H1 (cell line): ENCODE measurements around the gene PDE5A. TPM values are rescaled to one million over a fixed set of nuclear protein-coding genes. Genes with fewer than 3 reads are reported as not detected.

Experiments
- CTCF ChIA-PET: fragments of 300-600 bp; sonication (Branson Sonifier 250); formaldehyde crosslinking; loops from one replicate; lab custom pipeline; 2021; ENCODE audit not compliant: partially characterized antibody; lab: Charles Lee
- POLR2A ChIA-PET: fragments of 300-600 bp; sonication (Branson Sonifier 250); formaldehyde crosslinking; loops from one replicate; lab custom pipeline; 2021; ENCODE audit warnings: inconsistent platforms; ENCODE audit not compliant: partially characterized antibody; lab: Charles Lee
- DNase-seq, 2 experiments: peaks; one replicate each; pipeline versions ENCODE4 v3.0.0 to v3.0.0-alpha.2; 2010 to 2022; ENCODE audit warnings: low spot score in 2 of 2, low read depth in 1 of 2, mixed read lengths in 1 of 2
- FAIRE-seq: peaks from 2 replicates; lab custom pipeline; 2011; peaks lifted over from hg19 to GRCh38; lab: Jason Lieb, UNC
- H2AFZ ChIP-seq: 2 replicates; pipeline ENCODE4 v1.8.1; 2012; ENCODE audit warnings: low read length, inconsistent platforms
- H2AK5ac ChIP-seq: 2 replicates; pipeline ENCODE4 v1.6.1; 2013; ENCODE audit warnings: low read depth, low read length
- H2BK120ac ChIP-seq: replicated peaks from 2 replicates; pipeline ENCODE3; 2013; ENCODE audit warnings: low read depth, low read length, inconsistent platforms
- H2BK12ac ChIP-seq: 2 replicates; pipeline ENCODE4 v1.6.1; 2013; ENCODE audit warnings: low read depth, low read length
- H2BK15ac ChIP-seq: 2 replicates; pipeline ENCODE4 v1.6.1; 2013; ENCODE audit warnings: low read length
- H2BK20ac ChIP-seq: 2 replicates; pipeline ENCODE4 v1.6.1; 2013; ENCODE audit warnings: low read length
- H2BK5ac ChIP-seq: 2 replicates; pipeline ENCODE4 v1.6.1; 2013; ENCODE audit warnings: low read depth, low read length
- H3K14ac ChIP-seq: 2 replicates; pipeline ENCODE4 v1.6.1; 2013; ENCODE audit warnings: inconsistent platforms; ENCODE audit not compliant: insufficient read length
- H3K18ac ChIP-seq: 2 replicates; pipeline ENCODE4 v1.6.1; 2013; ENCODE audit warnings: low read length; ENCODE audit errors: extremely low read depth
- H3K23ac ChIP-seq: 2 replicates; pipeline ENCODE4 v1.6.1; 2013; ENCODE audit warnings: inconsistent platforms; ENCODE audit not compliant: insufficient read length
- H3K23me2 ChIP-seq: 2 replicates; pipeline ENCODE4 v1.6.1; 2013; ENCODE audit warnings: low read depth, low read length
- H3K27ac ChIP-seq: 2 replicates; pipeline ENCODE4 v1.6.1; 2011; ENCODE audit warnings: low read depth, low read length, inconsistent platforms
- H3K27me3 ChIP-seq, 4 experiments: replicated peaks in 1 of 4; 1 replicate in 1 of 4; 2 replicates in 3 of 4; pipeline versions ENCODE4 v1.6.1 to v1.8.1; 2011 to 2013; ENCODE audit warnings: low read length in 3 of 4, mild to moderate bottlenecking in 3 of 4, inconsistent platforms in 2 of 4, mixed read lengths in 2 of 4, moderate library complexity in 1 of 4; ENCODE audit not compliant: control insufficient read depth in 3 of 4, insufficient read depth in 3 of 4; ENCODE audit errors: extremely low read depth in 1 of 4
- H3K36me3 ChIP-seq, 4 experiments: 2 replicates each; pipeline versions ENCODE4 v1.6.1 to v1.8.1; 2011 to 2013; ENCODE audit warnings: mild to moderate bottlenecking in 4 of 4, low read length in 3 of 4, moderate library complexity in 2 of 4, control low read depth in 1 of 4, inconsistent platforms in 1 of 4; ENCODE audit not compliant: insufficient read depth in 4 of 4, control insufficient read depth in 2 of 4
- H3K4ac ChIP-seq: replicated peaks from 2 replicates; pipeline ENCODE3; 2013; ENCODE audit warnings: low read length, low read depth, mixed read lengths, inconsistent platforms; ENCODE audit not compliant: insufficient read length
- H3K4me1 ChIP-seq, 4 experiments: replicated peaks in 1 of 4; 1 replicate in 1 of 4; 2 replicates in 3 of 4; pipeline versions ENCODE4 v1.6.1 to v1.8.1; 2011 to 2013; ENCODE audit warnings: low read length in 3 of 4, inconsistent platforms in 2 of 4, mixed read lengths in 1 of 4; ENCODE audit not compliant: insufficient read depth in 4 of 4, control insufficient read depth in 3 of 4
- H3K4me2 ChIP-seq, 2 experiments: 2 replicates each; pipeline versions ENCODE4 v1.6.1 to v1.8.1; 2011 to 2013; ENCODE audit warnings: low read depth in 2 of 2, low read length in 2 of 2, control low read depth in 1 of 2, inconsistent platforms in 1 of 2, mild to moderate bottlenecking in 1 of 2; ENCODE audit not compliant: insufficient read depth in 1 of 2
- H3K4me3 ChIP-seq, 4 experiments: fragments of 200-600, 300-600 bp in 1 of 4; sonication (generic), shearing (Covaris generic), sonication (Bioruptor Twin) in 1 of 4; 2 replicates each; pipeline versions ENCODE4 v1.5.1 to v1.8.1; 2011 to 2016; ENCODE audit warnings: low read length in 4 of 4, low read depth in 3 of 4, control low read depth in 2 of 4, inconsistent platforms in 2 of 4, mild to moderate bottlenecking in 2 of 4, mixed read lengths in 1 of 4, moderate library complexity in 1 of 4; ENCODE audit not compliant: insufficient read depth in 2 of 4; ENCODE audit errors: extremely low read depth in 1 of 4
- H3K56ac ChIP-seq: replicated peaks from 2 replicates; pipeline ENCODE3; 2013; ENCODE audit warnings: low read depth, mild to moderate bottlenecking, mixed read lengths, low read length, inconsistent platforms; ENCODE audit not compliant: insufficient read length
- H3K79me1 ChIP-seq: 2 replicates; pipeline ENCODE4 v1.6.1; 2013; ENCODE audit warnings: low read depth, low read length, control low read depth
- H3K79me2 ChIP-seq, 2 experiments: 2 replicates each; pipeline versions ENCODE4 v1.6.1 to v1.8.1; 2012 to 2013; ENCODE audit warnings: low read length in 2 of 2, mild to moderate bottlenecking in 2 of 2, inconsistent platforms in 1 of 2; ENCODE audit not compliant: insufficient read depth in 2 of 2, control insufficient read depth in 1 of 2
- H3K9ac ChIP-seq, 4 experiments: replicated peaks in 1 of 4; 1 replicate in 1 of 4; 2 replicates in 3 of 4; pipeline versions ENCODE4 v1.6.1 to v1.8.1; 2011 to 2013; ENCODE audit warnings: low read depth in 3 of 4, low read length in 3 of 4, control low read depth in 2 of 4, mild to moderate bottlenecking in 2 of 4, moderate library complexity in 2 of 4, inconsistent platforms in 1 of 4; ENCODE audit errors: extremely low read depth in 1 of 4
- H3K9me3 ChIP-seq, 2 experiments: 2 replicates each; pipeline versions ENCODE4 v1.6.1 to v1.8.1; 2012 to 2013; ENCODE audit warnings: mild to moderate bottlenecking in 2 of 2, moderate library complexity in 2 of 2, control low read depth in 1 of 2, inconsistent platforms in 1 of 2, low read depth in 1 of 2, low read length in 1 of 2, mixed read lengths in 1 of 2; ENCODE audit not compliant: insufficient read depth in 2 of 2
- H4K20me1 ChIP-seq, 2 experiments: replicated peaks in 1 of 2; 2 replicates each; pipeline versions ENCODE3 to v1.8.1; 2011 to 2013; ENCODE audit warnings: inconsistent platforms in 2 of 2, low read length in 2 of 2, mild to moderate bottlenecking in 1 of 2; ENCODE audit not compliant: insufficient read depth in 2 of 2, control insufficient read depth in 1 of 2
- H4K5ac ChIP-seq: 2 replicates; pipeline ENCODE4 v1.6.1; 2013; ENCODE audit warnings: low read length, low read depth, mixed read lengths, inconsistent platforms; ENCODE audit not compliant: insufficient read length
- H4K8ac ChIP-seq: 2 replicates; pipeline ENCODE4 v1.8.0; 2013; ENCODE audit warnings: mild to moderate bottlenecking, moderate library complexity, low read length, inconsistent platforms; ENCODE audit not compliant: insufficient read depth; ENCODE audit errors: extremely low read depth
- H4K91ac ChIP-seq: replicated peaks from 2 replicates; pipeline ENCODE3; 2013; ENCODE audit warnings: low read length, mixed read lengths, inconsistent platforms; ENCODE audit not compliant: insufficient read length
- FOSL1 ChIP-seq: IDR thresholded peaks from 2 replicates; pipeline ENCODE4 v1.6.1; 2011; ENCODE audit warnings: mild to moderate bottlenecking, low read depth, low read length, moderate library complexity; ENCODE audit not compliant: insufficient read depth
- HDAC6 ChIP-seq: IDR thresholded peaks from one replicate; pipeline ENCODE4 v1.7.1; 2012; ENCODE audit warnings: low read depth, mild to moderate bottlenecking, inconsistent platforms, low read length, moderate library complexity
- RFX5 ChIP-seq: IDR thresholded peaks from 2 replicates; pipeline ENCODE4 v1.6.1; 2011; ENCODE audit warnings: low read depth, low read length, improper control_type of control experiment, borderline replicate concordance
- YY1 ChIP-seq: IDR thresholded peaks from 2 replicates; pipeline ENCODE4 v1.6.1; 2011; ENCODE audit warnings: low read depth, mild to moderate bottlenecking, low read length
- WGBS, 2 experiments: shearing (Covaris generic) in 1 of 2; methylation state at CpG; one replicate each; pipeline versions ENCODE4 v1.1.6 to v1.1.7; 2013 to 2015; ENCODE audit warnings: low lambda C conversion rate in 2 of 2, mixed read lengths in 2 of 2, inconsistent platforms in 1 of 2, low coverage in 1 of 2, missing lambda C conversion rate in 1 of 2; ENCODE audit not compliant: insufficient replicate concordance in 2 of 2, insufficient coverage in 1 of 2, insufficient read length in 1 of 2; ENCODE audit errors: extremely low coverage in 1 of 2, missing lambda C conversion rate in 1 of 2; 5-methylcytosine and 5-hydroxymethylcytosine counted together
- polyA plus RNA-seq, 7 experiments: library from polyadenylated mRNA; depleted of rRNA in 3 of 7; stranded (reverse) in 5 of 7; unstranded in 2 of 7; fragments of >200 nt in 5 of 7; fragments of 200-250 nt in 2 of 7; gene quantifications; 1 replicate in 5 of 7; 2 replicates in 1 of 7; 4 replicates in 1 of 7; pipeline versions ENCODE4 v1.2.1 to v1.2.3, GENCODE V29; 2011 to 2013; ENCODE audit warnings: missing spikeins in 2 of 7, mixed read lengths in 2 of 7
- total RNA-seq: library from RNA; stranded (reverse); fragmentation: NEBNext Ultra II Directional; extraction: Animal tissue kit (Norgen Biotek cat#: 25700); gene quantifications from 2 replicates; pipeline ENCODE4 v1.2.1, GENCODE V29; 2021

The PDE5A gene
- total and polyA plus RNA-seq, 2 of the 8 experiments (the other 6 are each of a cell fraction or from before 2014, with no cell fraction given), result 5.6 to 32.4 TPM

DNA sequence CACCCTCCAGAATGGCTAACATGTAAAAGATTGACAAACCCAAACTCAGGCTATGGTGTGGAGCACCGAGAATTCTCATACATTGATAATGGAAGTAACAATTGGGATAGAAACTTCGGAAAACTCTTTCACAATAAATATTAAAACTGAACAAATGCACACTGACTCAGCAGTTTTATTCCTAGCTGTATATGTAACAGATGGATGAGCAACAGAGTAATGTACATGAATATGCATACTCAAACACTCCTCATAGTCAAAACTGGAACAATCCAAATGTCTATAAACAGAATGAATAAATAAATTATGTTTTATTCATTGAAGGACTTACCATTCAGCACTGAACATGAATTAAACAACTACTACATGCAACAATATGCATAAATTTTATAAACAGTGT lies 37.1 kb upstream of the PDE5A start:
- no peak overlapping the region for H2BK120ac ChIP-seq
- no peaks in the 10 kb centered on the region for H3K79me1 ChIP-seq
- H3K36me3 ChIP-seq, result no peaks in the 10 kb centered on the region
- ChIA-PET CTCF (no interaction called here), POLR2A (no interaction called here)
- H3K14ac ChIP-seq, result no peak overlapping the region
- no peak overlapping the region for H3K18ac ChIP-seq
- H3K4me1 ChIP-seq, result no peaks in the 10 kb centered on the region; a peak in 1 of 7 replicates
- H3K4me3 ChIP-seq, result no peak overlapping the region
- H3K4ac ChIP-seq, result no peak overlapping the region
- no peak overlapping the region for H3K4me2 ChIP-seq
- H2BK12ac ChIP-seq, result no peak overlapping the region
- H3K79me2 ChIP-seq, result no peaks in the 10 kb centered on the region
- no peak overlapping the region for H2BK5ac ChIP-seq
- no peaks in the 10 kb centered on the region for H3K9me3 ChIP-seq
- no peak overlapping the region for H3K9ac ChIP-seq
- no peaks in the 10 kb centered on the region for H4K20me1 ChIP-seq
- no peak overlapping the region for H3K56ac ChIP-seq
- no peak overlapping the region for H2AK5ac ChIP-seq
- H2AFZ ChIP-seq, result no peak overlapping the region
- FAIRE-seq (no peak), DNase-seq (no peak)
- no peak overlapping the region for H2BK20ac ChIP-seq
- H3K23ac ChIP-seq, result no peak overlapping the region
- no peak overlapping the region for H4K91ac ChIP-seq
- no peak overlapping the region for H3K27ac ChIP-seq
- H2BK15ac ChIP-seq, result no peak overlapping the region
- H4K5ac ChIP-seq, result no peak overlapping the region
- no peaks in the 10 kb centered on the region for H3K23me2 ChIP-seq
- 98% methylated on average over 2 of the region's 2 CpGs; no CpG with 5 or more reads in 1 of the 2 experiments for WGBS, 2 experiments
- no peak overlapping the region for H4K8ac ChIP-seq
- no peaks in the 10 kb centered on the region for H3K27me3 ChIP-seq
- TF ChIP-seq YY1, result no peak
- TF ChIP-seq HDAC6, result no peak
- no peak for TF ChIP-seq RFX5
- no peak for TF ChIP-seq FOSL1
